HepG2 (cell line): Measurements from ENCODE around the gene SYNDIG1. TPM values are rescaled to one million over a fixed set of nuclear protein-coding genes. Genes with fewer than 3 reads are reported as not detected.

Experiments
- ATAC-seq: fragments of 200-7000 bp; cut with Tn5 transposase; 3 replicates; pipeline ENCODE4 v1.9.1; 2020; ENCODE audit warnings: mild to moderate bottlenecking, moderate library complexity
- BruUV-seq: library from RNA; stranded (reverse); fragments of 400-500 nt; replicated peaks from 2 replicates; lab custom pipeline; 2021; lab: Mats Ljungman, UMichigan
- CTCF ChIA-PET: fragments of 300-600 bp; formaldehyde crosslinking; extraction: SDS; loops from one replicate; lab custom pipeline; 2021; ENCODE audit warnings: low total read pairs, inconsistent platforms, low intra/inter-chr PET ratio; lab: Yijun Ruan, JAX
- POLR2A ChIA-PET: fragments of 350-600 bp; sonication (Branson Sonifier 250); formaldehyde crosslinking; loops from one replicate; lab custom pipeline; 2020; ENCODE audit warnings: antibody characterized with exemption, inconsistent platforms; lab: Yijun Ruan, JAX
- DNase-seq: peaks from one replicate; pipeline ENCODE4 v3.0.0-alpha.2; 2015; ENCODE audit warnings: low spot score
- FAIRE-seq: peaks from 3 replicates; lab custom pipeline; 2011; peaks lifted over from hg19 to GRCh38; lab: Jason Lieb, UNC
- H2AFZ ChIP-seq: one replicate; pipeline ENCODE4 v1.6.1; 2011; ENCODE audit warnings: low read length, inconsistent platforms
- H3K27ac ChIP-seq: fragments of 300-600 bp; 3 replicates; pipeline ENCODE4 v1.8.0; 2011; ENCODE audit warnings: mixed run types, mild to moderate bottlenecking, mixed read lengths, low read length, inconsistent platforms; ENCODE audit not compliant: insufficient read depth; ENCODE audit errors: extremely low read length
- H3K27me3 ChIP-seq, 2 experiments: fragments of 200-600 bp in 1 of 2; 2 replicates in 1 of 2; 3 replicates in 1 of 2; pipeline versions ENCODE4 v1.6.0 to v1.8.0; 2011; ENCODE audit warnings: low read length in 2 of 2, mild to moderate bottlenecking in 2 of 2, moderate library complexity in 2 of 2, inconsistent platforms in 1 of 2; ENCODE audit not compliant: insufficient read depth in 2 of 2, control insufficient read depth in 1 of 2
- H3K36me3 ChIP-seq, 2 experiments: fragments of 200-600 bp in 1 of 2; replicated peaks in 1 of 2; 2 replicates in 1 of 2; 3 replicates in 1 of 2; pipeline versions ENCODE4 v1.5.1 to v1.8.0; 2011; ENCODE audit warnings: low read length in 2 of 2, inconsistent platforms in 1 of 2; ENCODE audit not compliant: insufficient read depth in 2 of 2, control insufficient read depth in 1 of 2
- H3K4me1 ChIP-seq: 2 replicates; pipeline ENCODE4 v1.5.1; 2012; ENCODE audit warnings: low read length, inconsistent platforms; ENCODE audit not compliant: insufficient read depth
- H3K4me2 ChIP-seq: 2 replicates; pipeline ENCODE4 v1.6.0; 2011; ENCODE audit warnings: low read depth, low read length, inconsistent platforms
- H3K4me3 ChIP-seq, 3 experiments: fragments of 200-600 bp in 1 of 3; sonication (generic), shearing (Covaris generic) in 1 of 3; replicated peaks in 1 of 3; 2 replicates each; pipeline ENCODE4 v1.5.1; 2011 to 2016; ENCODE audit warnings: low read length in 3 of 3, inconsistent platforms in 2 of 3, low read depth in 2 of 3, mild to moderate bottlenecking in 2 of 3, control low read depth in 1 of 3, mixed read lengths in 1 of 3; ENCODE audit not compliant: insufficient read depth in 1 of 3
- H3K79me2 ChIP-seq: one replicate; pipeline ENCODE4 v1.6.1; 2011; ENCODE audit warnings: low read length, inconsistent platforms; ENCODE audit not compliant: insufficient read depth
- H3K9ac ChIP-seq: 2 replicates; pipeline ENCODE4 v1.6.0; 2011; ENCODE audit warnings: mild to moderate bottlenecking, low read depth, low read length, inconsistent platforms; ENCODE audit not compliant: insufficient read depth
- H3K9me3 ChIP-seq: 2 replicates; pipeline ENCODE4 v1.5.1; 2012; ENCODE audit warnings: mild to moderate bottlenecking, low read length
- H4K20me1 ChIP-seq: 2 replicates; pipeline ENCODE4 v1.6.0; 2011; ENCODE audit warnings: inconsistent platforms, mild to moderate bottlenecking, low read length, moderate library complexity; ENCODE audit not compliant: insufficient read depth
- GATA4 ChIP-seq: sonication (generic); IDR thresholded peaks from 2 replicates; pipeline ENCODE4 v1.6.1; 2016; ENCODE audit warnings: antibody characterized with exemption, low read depth, borderline replicate concordance
- NFAT5 ChIP-seq: sonication (generic); formaldehyde crosslinking; IDR thresholded peaks from 2 replicates; pipeline ENCODE4 v1.4.0; 2020; ENCODE audit warnings: missing genetic modification reagents
- ZKSCAN8 ChIP-seq: IDR thresholded peaks from 2 replicates; pipeline ENCODE4 v1.6.1; 2016; ENCODE audit warnings: borderline replicate concordance, missing genetic modification reagents, missing compliant biosample characterization
- WGBS: methylation state at CpG from one replicate; pipeline ENCODE4 v1.1.6; 2017; ENCODE audit warnings: low lambda C conversion rate; 5-methylcytosine and 5-hydroxymethylcytosine counted together
- in situ Hi-C: cut with HindIII; loops from 2 replicates; pipeline ENCODE4 v1.10.0; 2017; ENCODE audit warnings: low pct_unique_long_range_greater_than_20kb; ENCODE audit not compliant: extremely low pct_ligation_motif_present
- intact Hi-C: fragments of 100-400 bp; cut with micrococcal nuclease; formaldehyde crosslinking; loops from one replicate; pipeline ENCODE4 v1.10.0; 2022; ENCODE audit not compliant: unreplicated experiment
- polyA plus RNA-seq, 8 experiments: library from polyadenylated mRNA; depleted of rRNA in 3 of 8; stranded (reverse) in 7 of 8; unstranded in 1 of 8; fragments of >200 nt; fragmentation: Illumina TruSeq in 4 of 8; extraction: Trizol in 4 of 8; gene quantifications; 2 replicates each; pipeline versions ENCODE4 v1.2.1 to v1.2.3, GENCODE V29; 2011 to 2016; ENCODE audit warnings: low read depth in 4 of 8, missing spikeins in 1 of 8, mixed read lengths in 1 of 8; ENCODE audit not compliant: insufficient read depth in 1 of 8
- total RNA-seq, 5 experiments: library from RNA; depleted of rRNA; stranded (reverse); fragments of >200 nt; fragmentation: Illumina TruSeq; extraction: Trizol; gene quantifications; 2 replicates each; pipeline ENCODE4 v1.2.3, GENCODE V29; 2016; ENCODE audit warnings: low read depth in 1 of 5
- TF ChIP-seq, protein P1 (sequence below): sonication (generic); formaldehyde crosslinking; IDR thresholded peaks from 2 replicates; pipeline ENCODE4 v1.4.0; 2020; ENCODE audit warnings: mild to moderate bottlenecking, missing genetic modification reagents

Gene SYNDIG1
- total and polyA plus RNA-seq, 2 of the 13 experiments (the other 11 are each of a cell fraction or from before 2014, with no cell fraction given), result not detected

DNA sequence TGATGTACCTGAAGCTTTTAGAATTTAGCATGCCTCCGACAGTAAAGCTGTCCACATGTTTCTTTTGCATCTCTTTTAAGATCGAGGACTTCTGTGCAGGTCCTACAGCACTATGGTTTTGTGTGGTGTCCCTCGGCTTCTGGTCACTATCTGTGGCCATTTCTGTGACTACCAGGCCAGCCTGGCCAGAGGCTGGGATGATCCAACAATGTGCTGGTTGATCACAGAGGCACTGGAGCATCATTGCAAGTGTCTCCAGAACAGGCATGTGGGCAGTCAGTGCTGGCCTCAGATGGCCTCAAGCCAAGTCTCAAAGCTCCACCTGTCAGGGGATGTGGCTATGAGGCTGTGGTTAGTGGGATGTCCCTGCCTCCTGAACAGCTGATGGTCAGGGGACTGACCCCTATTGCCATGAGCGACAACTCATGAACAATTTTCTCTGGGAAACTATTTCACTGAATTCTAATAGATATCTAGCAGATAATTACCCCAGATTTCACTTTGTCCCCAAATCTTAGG is 136.6 kb downstream of the SYNDIG1 start (continued):
- no peak for TF ChIP-seq NFAT5 (CRISPR knock-in tag)
- TF ChIP-seq, all 625 proteins: peak for 0

DNA sequence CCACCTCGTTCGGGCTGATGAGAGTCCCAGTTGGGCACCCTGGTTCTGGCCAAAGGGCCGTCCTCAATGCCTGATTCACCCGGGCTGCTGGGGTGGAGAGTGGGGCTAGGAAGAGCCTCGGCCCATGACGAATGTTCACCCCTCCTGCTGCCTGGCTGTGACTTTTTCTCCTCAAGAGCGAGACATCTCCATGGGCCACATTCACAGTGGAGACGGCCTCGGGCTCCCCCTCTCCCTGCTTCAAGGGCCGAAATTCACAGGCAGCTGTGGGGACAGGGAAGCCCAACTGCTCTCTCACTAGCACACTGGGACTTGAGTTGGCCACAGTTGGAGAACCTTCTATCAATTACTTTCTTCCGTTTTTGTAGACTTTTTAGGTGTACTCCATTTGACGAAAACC is 138.0 kb downstream of the SYNDIG1 start:
- Histone ChIP-seq H3K27me3 (peaks cover 0 to 3% of the 10 kb centered on the region in 2 experiments; a peak in 1 of 5 replicates), H3K9me3 (no peaks in the 10 kb centered on the region), H3K79me2 (no peaks in the 10 kb centered on the region), H3K4me3 (no peak overlapping the region), H2AFZ (no peak overlapping the region), H3K4me1 (no peaks in the 10 kb centered on the region), H3K9ac (no peak overlapping the region), H3K36me3 (no peaks in the 10 kb centered on the region), H3K27ac (no peak overlapping the region), H4K20me1 (no peaks in the 10 kb centered on the region), H3K4me2 (no peak overlapping the region)
- POLR2A ChIA-PET, result no interaction called here
- BruUV-seq, result no TSS peak
- FAIRE-seq (no peak), DNase-seq (no peak), ATAC-seq (no peak)
- TF ChIP-seq ZKSCAN8 (no peak), GATA4 (no peak)
- TF ChIP-seq, protein P1, sequence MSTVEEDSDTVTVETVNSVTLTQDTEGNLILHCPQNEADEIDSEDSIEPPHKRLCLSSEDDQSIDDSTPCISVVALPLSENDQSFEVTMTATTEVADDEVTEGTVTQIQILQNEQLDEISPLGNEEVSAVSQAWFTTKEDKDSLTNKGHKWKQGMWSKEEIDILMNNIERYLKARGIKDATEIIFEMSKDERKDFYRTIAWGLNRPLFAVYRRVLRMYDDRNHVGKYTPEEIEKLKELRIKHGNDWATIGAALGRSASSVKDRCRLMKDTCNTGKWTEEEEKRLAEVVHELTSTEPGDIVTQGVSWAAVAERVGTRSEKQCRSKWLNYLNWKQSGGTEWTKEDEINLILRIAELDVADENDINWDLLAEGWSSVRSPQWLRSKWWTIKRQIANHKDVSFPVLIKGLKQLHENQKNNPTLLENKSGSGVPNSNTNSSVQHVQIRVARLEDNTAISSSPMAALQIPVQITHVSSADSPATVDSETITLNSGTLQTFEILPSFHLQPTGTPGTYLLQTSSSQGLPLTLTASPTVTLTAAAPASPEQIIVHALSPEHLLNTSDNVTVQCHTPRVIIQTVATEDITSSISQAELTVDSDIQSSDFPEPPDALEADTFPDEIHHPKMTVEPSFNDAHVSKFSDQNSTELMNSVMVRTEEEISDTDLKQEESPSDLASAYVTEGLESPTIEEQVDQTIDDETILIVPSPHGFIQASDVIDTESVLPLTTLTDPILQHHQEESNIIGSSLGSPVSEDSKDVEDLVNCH (CRISPR knock-in tag), result no peak
- intact Hi-C loops, result no loop called here
- WGBS, result 6% methylated on average over 11 of the region's 12 CpGs
- in situ Hi-C loops, result no loop called here
- CTCF ChIA-PET, result no interaction called here
